A549 (cell line): Measurements from ENCODE around the gene NPB. TPM values are rescaled to one million over a fixed set of nuclear protein-coding genes. Genes with fewer than 3 reads are reported as not detected.

Experiments
- ATAC-seq, 2 experiments: fragments of 200-7000 bp in 1 of 2; fragments of >200 bp in 1 of 2; cut with Nextera tagmentation in 1 of 2; cut with Tn5 transposase in 1 of 2; 3 replicates each; pipeline versions ENCODE4 v1.8.0 to v1.9.1; 2018 to 2020; ENCODE audit warnings: mild to moderate bottlenecking in 1 of 2, moderate library complexity in 1 of 2
- CTCF ChIA-PET: fragments of 300-600 bp; sonication (Branson Sonifier 250); formaldehyde crosslinking; extraction: SDS; loops from one replicate; lab custom pipeline; 2021; ENCODE audit warnings: antibody characterized with exemption, inconsistent platforms; lab: Yijun Ruan, JAX
- POLR2A ChIA-PET: fragments of 350-600 bp; formaldehyde crosslinking; extraction: SDS; loops from one replicate; lab custom pipeline; 2021; ENCODE audit warnings: antibody characterized with exemption, inconsistent platforms; lab: Yijun Ruan, JAX
- DNase-seq, 2 experiments: peaks; one replicate each; pipeline versions ENCODE4 v3.0.0 to v3.0.0-alpha.2; 2011 to 2016; ENCODE audit warnings: low read depth in 1 of 2, low spot score in 1 of 2
- FAIRE-seq: peaks from 2 replicates; lab custom pipeline; 2011; peaks lifted over from hg19 to GRCh38; lab: Jason Lieb, UNC
- H3K27ac ChIP-seq, 2 experiments: fragments of >200 bp; sonication (Bioruptor Twin); formaldehyde crosslinking; 3 replicates each; pipeline ENCODE4 v1.5.1; 2016 to 2017
- H3K4me1 ChIP-seq: fragments of >200 bp; sonication (Bioruptor Twin); formaldehyde crosslinking; 3 replicates; pipeline ENCODE4 v1.6.1; 2016
- H3K4me2 ChIP-seq: fragments of >200 bp; sonication (Bioruptor Twin); formaldehyde crosslinking; 3 replicates; pipeline ENCODE4 v1.6.1; 2016
- H3K4me3 ChIP-seq: fragments of >200 bp; sonication (Bioruptor Twin); formaldehyde crosslinking; 3 replicates; pipeline ENCODE4 v1.5.1; 2016
- H3K9me3 ChIP-seq: fragments of >200 bp; sonication (Bioruptor Twin); formaldehyde crosslinking; 3 replicates; pipeline ENCODE4 v1.6.1; 2016
- ATOH8 ChIP-seq: fragments of 250-450 bp; sonication (Bioruptor Pico); IDR thresholded peaks from 2 replicates; pipeline ENCODE4 v1.5.0; 2020; ENCODE audit warnings: low read depth, mild to moderate bottlenecking, moderate library complexity
- CBX2 ChIP-seq: fragments of 200-600 bp; sonication (generic); IDR thresholded peaks from 2 replicates; pipeline ENCODE4 v1.6.1; 2016; ENCODE audit warnings: low read depth, mild to moderate bottlenecking, borderline replicate concordance
- CTCF ChIP-seq: fragments of >200 bp; sonication (Bioruptor Twin); formaldehyde crosslinking; IDR thresholded peaks from 3 replicates; pipeline ENCODE4 v1.5.1; 2016
- E2F6 ChIP-seq: IDR thresholded peaks from 2 replicates; pipeline ENCODE4 v1.6.1; 2012; ENCODE audit warnings: low read depth, borderline replicate concordance
- EHMT2 ChIP-seq: fragments of 200-600 bp; sonication (generic); IDR thresholded peaks from 2 replicates; pipeline ENCODE4 v1.6.1; 2016; ENCODE audit warnings: antibody characterized with exemption, low read depth, mild to moderate bottlenecking, moderate library complexity
- ESRRA ChIP-seq: fragments of 150-350 bp; IDR thresholded peaks from 2 replicates; pipeline ENCODE4 v1.6.1; 2014; ENCODE audit warnings: mild to moderate bottlenecking, low read length, borderline replicate concordance
- FOSL2 ChIP-seq, 2 experiments: fragments of 450-650 bp in 1 of 2; fragments of >200 bp in 1 of 2; sonication (Bioruptor Twin) in 1 of 2; formaldehyde crosslinking; IDR thresholded peaks; 2 replicates each; pipeline versions ENCODE4 v1.5.0 to v1.6.1; 2016 to 2020; ENCODE audit warnings: mild to moderate bottlenecking in 1 of 2, moderate library complexity in 1 of 2
- FOXS1 ChIP-seq: fragments of 250-450 bp; sonication (Bioruptor Pico); IDR thresholded peaks from 2 replicates; pipeline ENCODE4 v1.5.0; 2020; ENCODE audit warnings: mild to moderate bottlenecking, moderate library complexity
- JUN ChIP-seq, 2 experiments: fragments of >200 bp; sonication (Bioruptor Twin); formaldehyde crosslinking; IDR thresholded peaks; 2 replicates in 1 of 2; 3 replicates in 1 of 2; pipeline ENCODE4 v1.6.1; 2016 to 2017
- JUNB ChIP-seq: fragments of >200 bp; sonication (Bioruptor Twin); formaldehyde crosslinking; IDR thresholded peaks from 2 replicates; pipeline ENCODE4 v1.6.1; 2016
- KDM1A ChIP-seq: fragments of 200-600 bp; sonication (generic); IDR thresholded peaks from 2 replicates; pipeline ENCODE4 v1.6.1; 2016; ENCODE audit warnings: low read depth, mild to moderate bottlenecking
- MAFK ChIP-seq: fragments of 450-650 bp; IDR thresholded peaks from 2 replicates; pipeline ENCODE4 v1.6.1; 2014; ENCODE audit not compliant: partially characterized antibody
- MAX ChIP-seq: IDR thresholded peaks from 2 replicates; pipeline ENCODE4 v1.6.1; 2012
- NFE2L2 ChIP-seq: fragments of 150-350 bp; conservative IDR thresholded peaks from 2 replicates; pipeline ENCODE4 v1.6.1; 2014; ENCODE audit warnings: low read length
- NPAS2 ChIP-seq: fragments of 250-450 bp; sonication (Bioruptor Pico); IDR thresholded peaks from 2 replicates; pipeline ENCODE4 v1.8.0; 2022; ENCODE audit warnings: mild to moderate bottlenecking, moderate library complexity, borderline replicate concordance
- PBX3 ChIP-seq: IDR thresholded peaks from 2 replicates; pipeline ENCODE4 v1.6.1; 2012
- PHF8 ChIP-seq: fragments of 200-600 bp; sonication (generic); IDR thresholded peaks from 2 replicates; pipeline ENCODE4 v1.6.1; 2016; ENCODE audit warnings: low read depth, mild to moderate bottlenecking, antibody characterized with exemption, moderate library complexity, borderline replicate concordance
- POLR2AphosphoS2 ChIP-seq: conservative IDR thresholded peaks from 2 replicates; pipeline ENCODE4 v1.6.1; 2012; ENCODE audit warnings: low read length, improper control_type of control experiment, inconsistent platforms
- RAD21 ChIP-seq, 2 experiments: fragments of >200 bp in 1 of 2; sonication (Bioruptor Twin) in 1 of 2; formaldehyde crosslinking in 1 of 2; IDR thresholded peaks in 1 of 2; conservative IDR thresholded peaks in 1 of 2; 2 replicates in 1 of 2; 3 replicates in 1 of 2; pipeline ENCODE4 v1.6.1; 2012 to 2018; ENCODE audit warnings: inconsistent platforms in 1 of 2
- RCOR1 ChIP-seq: fragments of 150-350 bp; IDR thresholded peaks from 2 replicates; pipeline ENCODE4 v1.6.1; 2014; ENCODE audit warnings: antibody characterized with exemption, low read length, low read depth
- REST ChIP-seq: fragments of 200-600 bp; sonication (generic); IDR thresholded peaks from 2 replicates; pipeline ENCODE4 v1.6.1; 2016; ENCODE audit warnings: antibody characterized with exemption, mild to moderate bottlenecking, moderate library complexity
- TFCP2L1 ChIP-seq: fragments of 250-450 bp; sonication (Bioruptor Pico); IDR thresholded peaks from 2 replicates; pipeline ENCODE4 v1.5.0; 2021; ENCODE audit warnings: mild to moderate bottlenecking
- USF2 ChIP-seq: fragments of 450-650 bp; IDR thresholded peaks from 2 replicates; pipeline ENCODE4 v1.6.1; 2014; ENCODE audit warnings: antibody characterized with exemption
- ZSCAN20 ChIP-seq: fragments of 250-450 bp; sonication (Bioruptor Pico); IDR thresholded peaks from 2 replicates; pipeline ENCODE4 v1.8.0; 2022; ENCODE audit warnings: mild to moderate bottlenecking, moderate library complexity
- WGBS: methylation state at CpG from one replicate; pipeline ENCODE4 v1.1.6; 2017; ENCODE audit errors: missing lambda C conversion rate; 5-methylcytosine and 5-hydroxymethylcytosine counted together
- polyA plus RNA-seq, 4 experiments: library from polyadenylated mRNA; depleted of rRNA in 3 of 4; stranded (reverse); fragments of >200 nt; fragmentation: RNase III in 1 of 4; extraction: RNeasy Plus Mini Kit Qiagen cat#74134 plus additional on column Dnase treatment in 1 of 4; gene quantifications; 2 replicates in 3 of 4; 3 replicates in 1 of 4; pipeline ENCODE4 v1.2.3, GENCODE V29; 2011 to 2017

The NPB gene
- polyA plus RNA-seq, 2 of the 4 experiments (the other 2 are of a cell fraction): 0.41 to 0.45 TPM

- CTCF ChIA-PET: interaction anchor here (0.8 to 3.2 kb wide), 9 partner anchors 11 to 167 kb away, joined by 3 to 19 read pairs (median 5); no protein-coding TSS in a partner anchor
- 14% methylated on average over 19 of the region's 19 CpGs for WGBS
- peak; percentile 78 for TF ChIP-seq FOSL2 (IDR thresholded peaks at IDR 0.05)
- TF ChIP-seq FOSL2 (CRISPR knock-in tag; IDR thresholded peaks at IDR 0.05): peak; percentile 92
- TF ChIP-seq RAD21 (conservative IDR thresholded peaks at IDR 0.05 in 1 of 2, IDR thresholded peaks at IDR 0.05 in 1 of 2): 0 out of 5 replicates have a peak, but pooled peaks of 1 of the 2 experiments have one; percentile 13
- TF ChIP-seq ESRRA: no peak
- TF ChIP-seq JUNB: peak; percentile 71
- TF ChIP-seq NPAS2 (CRISPR knock-in tag): no peak
- no peak for TF ChIP-seq EHMT2
- TF ChIP-seq E2F6: peak; percentile 12; the same call in 1 of the 2 replicates
- TF ChIP-seq TFCP2L1: no peak
- peak in 1 of 2 experiments; percentile 57; a peak in 2 of 5 replicates for TF ChIP-seq JUN (IDR thresholded peaks at IDR 0.05)
- 0 out of 2 replicates have a peak, but pooled peaks have one; percentile 54 for TF ChIP-seq ATOH8
- TF ChIP-seq FOXS1 (CRISPR knock-in tag): peak; percentile 28; the same call in 1 of the 2 replicates
- peak; percentile 6 for TF ChIP-seq MAFK
- 0 out of 2 replicates have a peak, but pooled peaks have one; percentile 13 for TF ChIP-seq NFE2L2
- TF ChIP-seq KDM1A: no peak
- peak; percentile 15; the same call in 1 of the 2 replicates for TF ChIP-seq PBX3
- no peak for TF ChIP-seq POLR2AphosphoS2
- TF ChIP-seq MAX: peak; percentile 78
- H3K4me2 ChIP-seq: peak overlapping the region; percentile 63
- H3K27ac ChIP-seq: peak overlapping the region; percentile 75 to 88
- H3K4me1 ChIP-seq: peaks cover 34% of the 10 kb centered on the region
- DNase-seq (peak; percentile 69 to 87), FAIRE-seq (peak; percentile 96), ATAC-seq (peak; percentile 82 to 84)
- POLR2A ChIA-PET: no interaction called here
- no peaks in the 10 kb centered on the region for H3K9me3 ChIP-seq
- H3K4me3 ChIP-seq: no peak overlapping the region
Observed at GRCh38 chr17:81898029-81898866, 3.8 kb upstream of the NPB start.

GRCh38 chr17:81898885-81899284, 3.2 kb upstream of the NPB start:
- ATAC-seq (peak in 1 of 2 experiments; percentile 11; a peak in 2 of 6 replicates), DNase-seq (no peak), FAIRE-seq (no peak)
- Histone ChIP-seq H3K4me3 (no peak overlapping the region), H3K4me1 (peaks cover 34% of the 10 kb centered on the region), H3K27ac (peak overlapping the region; percentile 75 to 88), H3K4me2 (peak overlapping the region; percentile 63), H3K9me3 (no peaks in the 10 kb centered on the region)
- ChIA-PET POLR2A (no interaction called here), CTCF (interaction anchor here (0.8 to 3.2 kb wide), 3 partner anchors 14 to 61 kb away, joined by 5 to 19 read pairs (median 10); no protein-coding TSS in a partner anchor)
- TF ChIP-seq CTCF (no peak), RAD21 (conservative IDR thresholded peaks at IDR 0.05 in 1 of 2, IDR thresholded peaks at IDR 0.05 in 1 of 2) (no peak), USF2 (no peak), CBX2 (no peak), PHF8 (no peak), TFCP2L1 (no peak), ZSCAN20 (no peak), RCOR1 (no peak), REST (no peak)
- 59% methylated on average over 8 of the region's 9 CpGs for WGBS
